HepG2 (cell line): Measurements from ENCODE around the gene WDFY1. TPM values are rescaled to one million over a fixed set of nuclear protein-coding genes. Genes with fewer than 3 reads are reported as not detected.

Source experiments
- ATF5 ChIP-seq: sonication (generic); formaldehyde crosslinking; IDR thresholded peaks from 2 replicates; pipeline ENCODE4 v1.4.0; 2020; ENCODE audit warnings: mild to moderate bottlenecking, low read depth, missing genetic modification reagents
- ERF ChIP-seq: IDR thresholded peaks from 2 replicates; pipeline ENCODE4 v1.6.1; 2018; ENCODE audit warnings: missing biosample characterization, missing genetic modification reagents
- FLYWCH1 ChIP-seq: sonication (generic); formaldehyde crosslinking; IDR thresholded peaks from 2 replicates; pipeline ENCODE4 v1.8.1; 2023; ENCODE audit warnings: mild to moderate bottlenecking, missing genetic modification reagents
- FUBP1 ChIP-seq: sonication (generic); formaldehyde crosslinking; IDR thresholded peaks from 2 replicates; pipeline ENCODE4 v1.5.1; 2020; ENCODE audit warnings: missing genetic modification reagents, mild to moderate bottlenecking, borderline replicate concordance
- HOXD1 ChIP-seq: sonication (generic); formaldehyde crosslinking; IDR thresholded peaks from 2 replicates; pipeline ENCODE4 v1.5.0; 2020; ENCODE audit warnings: missing genetic modification reagents
- KLF12 ChIP-seq: sonication (generic); formaldehyde crosslinking; IDR thresholded peaks from 2 replicates; pipeline ENCODE4 v1.4.0; 2020; ENCODE audit warnings: missing genetic modification reagents, borderline replicate concordance
- NFATC3 ChIP-seq: sonication (generic); formaldehyde crosslinking; IDR thresholded peaks from 2 replicates; pipeline ENCODE4 v1.5.1; 2020; ENCODE audit warnings: mild to moderate bottlenecking, missing genetic modification reagents
- SNAPC5 ChIP-seq: sonication (generic); formaldehyde crosslinking; IDR thresholded peaks from 2 replicates; pipeline ENCODE4 v1.8.1; 2023; ENCODE audit warnings: mild to moderate bottlenecking, missing genetic modification reagents, borderline replicate concordance
- TBX3 ChIP-seq: fragments of 450-650 bp; IDR thresholded peaks from 2 replicates; pipeline ENCODE4 v1.6.1; 2017; ENCODE audit warnings: antibody characterized with exemption, mild to moderate bottlenecking, inconsistent platforms, borderline replicate concordance
- TMF1 ChIP-seq: sonication (generic); formaldehyde crosslinking; IDR thresholded peaks from 2 replicates; pipeline ENCODE4 v1.8.1; 2022; ENCODE audit warnings: low read depth, missing genetic modification reagents
- ZBTB3 ChIP-seq: sonication (generic); formaldehyde crosslinking; IDR thresholded peaks from 2 replicates; pipeline ENCODE4 v1.4.0; 2020; ENCODE audit warnings: low read depth, mild to moderate bottlenecking, moderate library complexity, missing genetic modification reagents, borderline replicate concordance
- ZEB1 ChIP-seq: IDR thresholded peaks from 2 replicates; pipeline ENCODE4 v1.6.1; 2012; ENCODE audit warnings: mild to moderate bottlenecking, low read depth, inconsistent platforms; ENCODE audit not compliant: insufficient replicate concordance
- ZFP37 ChIP-seq: sonication (generic); formaldehyde crosslinking; IDR thresholded peaks from 2 replicates; pipeline ENCODE4 v1.4.0; 2020; ENCODE audit warnings: missing genetic modification reagents, borderline replicate concordance
- ZKSCAN8 ChIP-seq: IDR thresholded peaks from 2 replicates; pipeline ENCODE4 v1.6.1; 2016; ENCODE audit warnings: borderline replicate concordance, missing genetic modification reagents, missing compliant biosample characterization
- ZNF232 ChIP-seq: sonication (generic); formaldehyde crosslinking; IDR thresholded peaks from 2 replicates; pipeline ENCODE4 v1.4.0; 2020; ENCODE audit warnings: missing genetic modification reagents, borderline replicate concordance
- ZNF329 ChIP-seq: sonication (generic); formaldehyde crosslinking; IDR thresholded peaks from 2 replicates; pipeline ENCODE4 v1.9.0; 2021; ENCODE audit warnings: low read depth, mild to moderate bottlenecking, missing genetic modification reagents
- ZNF337 ChIP-seq: sonication (generic); formaldehyde crosslinking; IDR thresholded peaks from 2 replicates; pipeline ENCODE4 v1.5.1; 2020; ENCODE audit warnings: missing genetic modification reagents, low read depth, mild to moderate bottlenecking, borderline replicate concordance
- ZNF34 ChIP-seq: sonication (generic); formaldehyde crosslinking; IDR thresholded peaks from 2 replicates; pipeline ENCODE4 v1.4.0; 2020; ENCODE audit warnings: mild to moderate bottlenecking, missing genetic modification reagents, borderline replicate concordance
- ZNF350 ChIP-seq: sonication (generic); formaldehyde crosslinking; IDR thresholded peaks from 2 replicates; pipeline ENCODE4 v1.4.0; 2020; ENCODE audit warnings: mild to moderate bottlenecking, low read depth, missing genetic modification reagents, borderline replicate concordance
- ZNF383 ChIP-seq: sonication (generic); formaldehyde crosslinking; IDR thresholded peaks from 2 replicates; pipeline ENCODE4 v1.4.0; 2020; ENCODE audit warnings: missing genetic modification reagents, mild to moderate bottlenecking, borderline replicate concordance
- ZNF780A ChIP-seq: sonication (generic); formaldehyde crosslinking; IDR thresholded peaks from 2 replicates; pipeline ENCODE4 v1.8.0; 2022; ENCODE audit warnings: mild to moderate bottlenecking, missing genetic modification reagents, moderate library complexity
- ZSCAN31 ChIP-seq: sonication (generic); formaldehyde crosslinking; IDR thresholded peaks from 2 replicates; pipeline ENCODE4 v1.5.0; 2020; ENCODE audit warnings: low read depth, mild to moderate bottlenecking, missing genetic modification reagents
- ZSCAN9 ChIP-seq: IDR thresholded peaks from 2 replicates; pipeline ENCODE4 v1.6.1; 2016; ENCODE audit warnings: borderline replicate concordance
- polyA plus RNA-seq, 8 experiments: library from polyadenylated mRNA; depleted of rRNA in 3 of 8; stranded (reverse) in 7 of 8; unstranded in 1 of 8; fragments of >200 nt; fragmentation: Illumina TruSeq in 4 of 8; extraction: Trizol in 4 of 8; gene quantifications; 2 replicates each; pipeline versions ENCODE4 v1.2.1 to v1.2.3, GENCODE V29; 2011 to 2016; ENCODE audit warnings: low read depth in 4 of 8, missing spikeins in 1 of 8, mixed read lengths in 1 of 8; ENCODE audit not compliant: insufficient read depth in 1 of 8
- total RNA-seq, 5 experiments: library from RNA; depleted of rRNA; stranded (reverse); fragments of >200 nt; fragmentation: Illumina TruSeq; extraction: Trizol; gene quantifications; 2 replicates each; pipeline ENCODE4 v1.2.3, GENCODE V29; 2016; ENCODE audit warnings: low read depth in 1 of 5
- TF ChIP-seq, protein P1 (sequence below): sonication (generic); formaldehyde crosslinking; IDR thresholded peaks from 2 replicates; pipeline ENCODE4 v1.5.0; 2020; ENCODE audit warnings: mild to moderate bottlenecking, missing genetic modification reagents, borderline replicate concordance

WDFY1 gene
- total and polyA plus RNA-seq, 2 of the 13 experiments (the other 11 are each of a cell fraction or from before 2014, with no cell fraction given) = 77.0 to 78.4 TPM

DNA sequence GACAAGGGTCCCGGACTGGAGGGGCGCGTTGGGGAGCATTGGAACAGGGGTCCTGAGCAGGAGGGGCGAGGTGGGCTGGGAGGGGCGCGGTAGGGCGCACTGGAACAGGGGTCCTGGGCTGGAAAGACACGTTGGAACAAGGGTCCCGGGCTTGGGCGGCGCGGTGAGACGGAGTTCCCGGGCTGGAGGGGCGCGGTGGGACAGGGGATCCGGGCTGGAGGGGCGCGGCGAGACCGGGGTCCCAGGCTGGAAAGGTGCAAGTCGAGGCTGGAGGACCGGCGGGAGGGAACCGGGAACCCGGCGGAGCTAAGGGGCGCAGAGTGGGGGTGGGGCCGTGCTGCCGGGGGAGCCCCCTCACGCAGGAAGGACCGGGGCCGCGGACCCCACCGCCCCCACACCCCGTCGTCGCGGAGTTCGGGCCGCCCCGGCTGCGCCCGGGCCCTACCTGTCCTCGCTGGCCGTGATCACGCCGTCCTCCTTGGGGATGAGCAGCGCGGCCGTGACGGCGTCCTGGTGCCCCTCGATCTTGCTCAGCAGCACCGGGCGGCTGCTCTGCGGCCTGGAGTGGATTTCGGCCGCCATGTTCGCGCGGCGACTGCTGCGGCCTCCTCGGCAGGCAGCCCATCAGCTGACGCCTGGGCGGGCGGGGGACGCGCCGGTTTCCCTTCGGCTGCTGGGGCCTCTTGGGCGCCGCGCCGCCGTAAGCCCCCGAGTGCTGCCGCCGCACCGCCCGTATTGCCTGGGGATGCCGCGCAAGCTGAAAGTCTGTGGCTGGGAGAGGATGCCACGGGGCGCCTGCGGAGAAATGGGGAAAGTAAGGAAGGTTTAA lies at the start of gene WDFY1 (continued):
- TF ChIP-seq, protein P1, sequence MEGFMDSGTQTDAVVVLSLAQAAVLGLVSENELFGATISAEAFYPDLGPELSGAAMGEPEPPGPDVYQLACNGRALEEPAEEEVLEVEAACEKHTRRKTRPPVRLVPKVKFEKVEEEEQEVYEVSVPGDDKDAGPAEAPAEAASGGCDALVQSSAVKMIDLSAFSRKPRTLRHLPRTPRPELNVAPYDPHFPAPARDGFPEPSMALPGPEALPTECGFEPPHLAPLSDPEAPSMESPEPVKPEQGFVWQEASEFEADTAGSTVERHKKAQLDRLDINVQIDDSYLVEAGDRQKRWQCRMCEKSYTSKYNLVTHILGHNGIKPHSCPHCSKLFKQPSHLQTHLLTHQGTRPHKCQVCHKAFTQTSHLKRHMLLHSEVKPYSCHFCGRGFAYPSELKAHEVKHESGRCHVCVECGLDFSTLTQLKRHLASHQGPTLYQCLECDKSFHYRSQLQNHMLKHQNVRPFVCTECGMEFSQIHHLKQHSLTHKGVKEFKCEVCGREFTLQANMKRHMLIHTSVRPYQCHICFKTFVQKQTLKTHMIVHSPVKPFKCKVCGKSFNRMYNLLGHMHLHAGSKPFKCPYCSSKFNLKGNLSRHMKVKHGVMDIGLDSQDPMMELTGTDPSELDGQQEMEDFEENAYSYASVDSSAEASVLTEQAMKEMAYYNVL (CRISPR knock-in tag) = peak; percentile 61; the same call in 1 of the 2 replicates
- TF ChIP-seq ZNF383 (no peak), ZNF780A (CRISPR knock-in tag) (peak; percentile 93), ZBTB3 (CRISPR knock-in tag) (no peak; the same call in 1 of the 2 replicates), SNAPC5 (CRISPR knock-in tag) (peak; percentile 68; the same call in 1 of the 2 replicates), ZNF34 (CRISPR knock-in tag) (no peak), ZFP37 (CRISPR knock-in tag) (0 out of 2 replicates have a peak, but pooled peaks have one; percentile 73), ZNF337 (CRISPR knock-in tag) (peak; percentile 75; the same call in 1 of the 2 replicates), FLYWCH1 (CRISPR knock-in tag) (no peak), ZSCAN9 (CRISPR knock-in tag) (peak; percentile 98), HOXD1 (CRISPR knock-in tag) (no peak), ZEB1 (peak; percentile 72), ERF (CRISPR knock-in tag) (peak; percentile 96), KLF12 (CRISPR knock-in tag) (peak; percentile 89; the same call in 1 of the 2 replicates), NFATC3 (CRISPR knock-in tag) (peak; percentile 74; the same call in 1 of the 2 replicates), TMF1 (peak; percentile 78; the same call in 1 of the 2 replicates), ATF5 (no peak), ZNF350 (peak; percentile 73), ZSCAN31 (peak; percentile 94), ZNF232 (CRISPR knock-in tag) (peak; percentile 24; the same call in 1 of the 2 replicates), FUBP1 (CRISPR knock-in tag) (no peak), ZKSCAN8 (CRISPR knock-in tag) (peak; percentile 96), TBX3 (0 out of 2 replicates have a peak, but pooled peaks have one; percentile 34), ZNF329 (peak; percentile 93)
